HEK293 (cell line): ENCODE results near the gene ESCO1.

Experiments
- CTCF ChIA-PET: fragments of 350-600 bp; formaldehyde crosslinking; extraction: SDS; loops from one replicate; lab custom pipeline; 2021; ENCODE audit warnings: antibody characterized with exemption; lab: Yijun Ruan, JAX
- POLR2A ChIA-PET: fragments of 300-600 bp; formaldehyde crosslinking; extraction: SDS; loops from one replicate; lab custom pipeline; 2020; ENCODE audit warnings: antibody characterized with exemption, inconsistent platforms; lab: Yijun Ruan, JAX
- H3K27ac ChIP-seq: fragments of 200-500 bp; sonication (Bioruptor generic); 2 replicates; pipeline ENCODE4 v1.5.1; 2014; ENCODE audit warnings: low read depth, low read length, control low read depth, inconsistent platforms; ENCODE audit errors: extremely low read depth
- H3K36me3 ChIP-seq, 2 experiments: fragments of 200-500 bp in 1 of 2; sonication (Bioruptor generic) in 1 of 2; 1 replicate in 1 of 2; 2 replicates in 1 of 2; pipeline ENCODE4 v1.5.1; 2014 to 2017; ENCODE audit warnings: inconsistent platforms in 2 of 2, low read length in 2 of 2; ENCODE audit not compliant: control insufficient read depth in 2 of 2, insufficient read depth in 1 of 2
- H3K4me1 ChIP-seq: fragments of 200-500 bp; sonication (Bioruptor generic); 2 replicates; pipeline ENCODE4 v1.5.1; 2014; ENCODE audit warnings: mild to moderate bottlenecking, low read length, inconsistent platforms; ENCODE audit not compliant: control insufficient read depth, insufficient read depth
- H3K4me3 ChIP-seq: 2 replicates; pipeline ENCODE4 v1.5.1; 2011; ENCODE audit warnings: low read depth, mild to moderate bottlenecking, control low read depth, low read length, moderate library complexity
- H3K9me3 ChIP-seq: fragments of 200-500 bp; sonication (Bioruptor generic); 2 replicates; pipeline ENCODE4 v1.5.1; 2014; ENCODE audit warnings: low read depth, low read length, inconsistent platforms; ENCODE audit not compliant: control insufficient read depth, insufficient read depth
- EGR2 ChIP-seq: fragments of 450-650 bp; formaldehyde crosslinking; IDR thresholded peaks from 2 replicates; pipeline ENCODE4 v1.5.1; 2016; ENCODE audit warnings: low read depth, missing biosample characterization, missing genetic modification characterization
- PRDM1 ChIP-seq: fragments of 450-650 bp; formaldehyde crosslinking; IDR thresholded peaks from 2 replicates; pipeline ENCODE4; 2016; ENCODE audit warnings: missing biosample characterization, missing genetic modification characterization
- PRDM4 ChIP-seq: fragments of 450-650 bp; formaldehyde crosslinking; IDR thresholded peaks from 2 replicates; pipeline ENCODE4 v1.5.1; 2017; ENCODE audit warnings: missing biosample characterization, missing genetic modification characterization
- PRDM6 ChIP-seq: fragments of 450-650 bp; formaldehyde crosslinking; IDR thresholded peaks from 2 replicates; pipeline ENCODE4 v1.5.1; 2017; ENCODE audit warnings: missing biosample characterization, missing genetic modification characterization
- TRIM28 ChIP-seq: IDR thresholded peaks from 2 replicates; pipeline ENCODE4 v1.6.1; 2011; ENCODE audit warnings: low read length, control low read depth, borderline replicate concordance
- ZFP41 ChIP-seq: fragments of 450-650 bp; formaldehyde crosslinking; IDR thresholded peaks from 2 replicates; pipeline ENCODE4 v1.5.1; 2016; ENCODE audit warnings: missing biosample characterization, missing genetic modification characterization, borderline replicate concordance
- ZIC2 ChIP-seq: fragments of 450-650 bp; formaldehyde crosslinking; IDR thresholded peaks from 2 replicates; pipeline ENCODE4 v1.5.1; 2016; ENCODE audit warnings: missing biosample characterization, missing genetic modification characterization
- ZNF133 ChIP-seq: fragments of 450-650 bp; formaldehyde crosslinking; IDR thresholded peaks from 2 replicates; pipeline ENCODE4 v1.5.1; 2016; ENCODE audit warnings: missing biosample characterization, missing genetic modification characterization
- ZNF184 ChIP-seq: fragments of 450-650 bp; IDR thresholded peaks from 2 replicates; pipeline ENCODE4 v1.5.1; 2018; ENCODE audit warnings: missing biosample characterization, mild to moderate bottlenecking, missing genetic modification characterization
- ZNF24 ChIP-seq: fragments of 450-650 bp; formaldehyde crosslinking; IDR thresholded peaks from 2 replicates; pipeline ENCODE4 v1.5.1; 2016; ENCODE audit warnings: missing biosample characterization, missing genetic modification characterization
- ZNF248 ChIP-seq: fragments of 450-650 bp; formaldehyde crosslinking; IDR thresholded peaks from 2 replicates; pipeline ENCODE4 v1.5.1; 2017; ENCODE audit warnings: missing biosample characterization, missing genetic modification characterization
- ZNF26 ChIP-seq: fragments of 450-650 bp; formaldehyde crosslinking; IDR thresholded peaks from 2 replicates; pipeline ENCODE4 v1.5.1; 2016; ENCODE audit warnings: missing biosample characterization, missing genetic modification characterization
- ZNF354C ChIP-seq: fragments of 450-650 bp; formaldehyde crosslinking; IDR thresholded peaks from 2 replicates; pipeline ENCODE4 v1.5.1; 2016; ENCODE audit warnings: missing biosample characterization, missing genetic modification characterization, low read depth, borderline replicate concordance
- ZNF518A ChIP-seq: fragments of 450-650 bp; formaldehyde crosslinking; conservative IDR thresholded peaks from 2 replicates; pipeline ENCODE4 v1.5.1; 2016; ENCODE audit warnings: low read depth, missing biosample characterization, missing genetic modification characterization
- ZNF580 ChIP-seq: fragments of 450-650 bp; formaldehyde crosslinking; IDR thresholded peaks from 2 replicates; pipeline ENCODE4 v1.5.1; 2016; ENCODE audit warnings: missing biosample characterization, missing genetic modification characterization
- ZNF830 ChIP-seq: fragments of 450-650 bp; IDR thresholded peaks from 2 replicates; pipeline ENCODE4 v1.5.0; 2018; ENCODE audit warnings: missing biosample characterization, missing genetic modification characterization, low read depth, mild to moderate bottlenecking, moderate library complexity
- ZSCAN5A ChIP-seq: fragments of 450-650 bp; formaldehyde crosslinking; IDR thresholded peaks from 2 replicates; pipeline ENCODE4 v1.5.1; 2016; ENCODE audit warnings: missing biosample characterization, missing genetic modification characterization

Gene ESCO1

GRCh38 chr18:21484851-21485636 lies 115.5 kb downstream of the ESCO1 start (continued):
- 0 out of 2 replicates have a peak, but pooled peaks have one; percentile 39 for TF ChIP-seq PRDM4 (tag by site-specific recombination)
- no peak for TF ChIP-seq ZNF248 (tag by site-specific recombination)
- peak; percentile 82 for TF ChIP-seq TRIM28
- peak; percentile 74 for TF ChIP-seq PRDM6
- TF ChIP-seq ZIC2 (tag by site-specific recombination): no peak
- no peak for TF ChIP-seq ZNF133 (tag by site-specific recombination)

GRCh38 chr18:21483051-21483450 lies 117.5 kb downstream of the ESCO1 start:
- Histone ChIP-seq H3K4me3 (no peak overlapping the region), H3K27ac (no peak overlapping the region), H3K9me3 (no peaks in the 10 kb centered on the region), H3K4me1 (peaks cover 5% of the 10 kb centered on the region; the same call in 1 of the 2 replicates), H3K36me3 (peaks cover 0 to 3% of the 10 kb centered on the region in 2 experiments; a peak in 2 of 3 replicates)
- ChIA-PET POLR2A (interaction anchor here (0.6 kb wide), 3 partner anchors 111 to 134 kb away, joined by 3 to 8 read pairs (median 3); no protein-coding TSS in a partner anchor), CTCF (interaction anchor here (2.5 kb wide), 1 partner anchor 288 kb away, joined by 13 read pairs; no protein-coding TSS in a partner anchor)
- TF ChIP-seq ZNF248 (tag by site-specific recombination) (no peak), ZNF830 (tag by site-specific recombination) (no peak), PRDM1 (tag by site-specific recombination) (no peak), ZNF354C (tag by site-specific recombination) (no peak), ZNF26 (no peak), EGR2 (tag by site-specific recombination) (no peak), ZNF518A (no peak), ZSCAN5A (tag by site-specific recombination) (no peak), ZNF184 (tag by site-specific recombination) (no peak), ZNF580 (tag by site-specific recombination) (no peak), ZFP41 (no peak), ZNF24 (tag by site-specific recombination) (no peak)
